ENCODE measurements around the gene DECR2. TPM values are rescaled to one million over a fixed set of nuclear protein-coding genes. Genes with fewer than 3 reads are reported as not detected.

The DECR2 gene
- total and polyA plus RNA-seq, 2 of the 4 experiments (the other 2 are of a cell fraction), result 3.9 to 26.7 TPM

- H4K5ac ChIP-seq (ENCODE audit: low read depth, low read length), result 0 out of 2 replicates have a peak within 1 kb of the TSS, but pooled peaks have one; percentile 3
- DNase-seq (no peak), ATAC-seq (ENCODE audit: low read depth) (peak; percentile 30)
- in situ Hi-C loops (cut with MboI; ENCODE audit: low sequenced_read_pairs), result loop anchor here (10.0 kb wide), 1 partner anchor 248 kb away; the partner anchor contains the start of genes MCRIP2 and WDR90
- TF ChIP-seq BHLHE40 (IDR thresholded peaks at IDR 0.05; ENCODE audit: low read depth, low read length), result peak; percentile 45; the same call in 1 of the 2 replicates
- TF ChIP-seq CEBPB (IDR thresholded peaks at IDR 0.05; ENCODE audit: low read depth, low read length), result no peak
- H4K8ac ChIP-seq (ENCODE audit: low read depth in 2 of 2, low read length in 2 of 2), result peak within 1 kb of the TSS; percentile 58 to 68; a peak in 3 of 4 replicates
- peak within 1 kb of the TSS; percentile 72 for H3K4me2 ChIP-seq (ENCODE audit: low read depth, low read length)
- intact Hi-C loops (cut with micrococcal nuclease), result loop anchor here (2.0 to 10.0 kb wide), 2 partner anchors 88 to 192 kb away; no protein-coding TSS in a partner anchor
- H3K9me3 ChIP-seq (ENCODE audit: control insufficient read depth, insufficient read depth, low read length), result no peaks in the 10 kb centered on the region; the same call in 1 of the 2 replicates
- H3K4me3 ChIP-seq (ENCODE audit: insufficient read depth, low read depth, low read length), result peak within 1 kb of the TSS; percentile 70
- peaks cover 4 to 35% of the 10 kb centered on the region in 2 experiments; a peak in 3 of 4 replicates for H3K79me1 ChIP-seq (ENCODE audit: low read depth in 1 of 2, low read length in 2 of 2)
- peak within 1 kb of the TSS; percentile 67; the same call in 1 of the 2 replicates for H2AK5ac ChIP-seq (ENCODE audit: low read depth, low read length)
- peak within 1 kb of the TSS; percentile 55 for H3K4ac ChIP-seq (ENCODE audit: low read depth, low read length)
- H2BK5ac ChIP-seq (ENCODE audit: low read depth, low read length, poor library complexity, severe bottlenecking), result peak within 1 kb of the TSS; percentile 43
- H4K20me1 ChIP-seq (ENCODE audit: insufficient read depth, low read length), result peaks cover 15% of the 10 kb centered on the region; the same call in 1 of the 2 replicates
- H2BK120ac ChIP-seq (ENCODE audit: low read depth, low read length), result no peak within 1 kb of the TSS
- no peak within 1 kb of the TSS for H2BK15ac ChIP-seq (ENCODE audit: low read depth, low read length)
- ChIA-PET CTCF (no interaction called here), POLR2A (ENCODE audit: unreplicated experiment) (no interaction called here)
- BruUV-seq (replicated peaks), result no TSS peak
- H3K27me3 ChIP-seq (ENCODE audit: control insufficient read depth, insufficient read depth, low read length), result no peaks in the 10 kb centered on the region
- peaks cover 19% of the 10 kb centered on the region for H3K36me3 ChIP-seq (ENCODE audit: control insufficient read depth, insufficient read depth, low read length)
- no peak within 1 kb of the TSS for H3K18ac ChIP-seq (ENCODE audit: low read depth, low read length)
- no peak within 1 kb of the TSS for H2BK20ac ChIP-seq (ENCODE audit: low read depth, low read length)
- H3K4me1 ChIP-seq (ENCODE audit: control insufficient read depth, insufficient read depth, low read length), result peaks cover 4% of the 10 kb centered on the region
- dilution Hi-C loops (cut with HindIII; ENCODE audit: low sequenced_read_pairs, unreplicated experiment), result no loop called here
- H2AK9ac ChIP-seq (replicated peaks; ENCODE audit: low read depth, low read length, poor library complexity), result peak within 1 kb of the TSS; percentile 85
- 0 out of 2 replicates have a peak, but pooled peaks cover 7% of the 10 kb centered on the region for H3K9me1 ChIP-seq (ENCODE audit: insufficient read depth, low read length)
- 0 out of 2 replicates have a peak within 1 kb of the TSS, but pooled peaks have one; percentile 65 for H3K23ac ChIP-seq (ENCODE audit: low read depth, low read length)
- H2AFZ ChIP-seq (replicated peaks; ENCODE audit: low read length, poor library complexity), result peak within 1 kb of the TSS; percentile 87
- H3K56ac ChIP-seq (ENCODE audit: extremely low read depth, insufficient read depth, low read length), result no peak within 1 kb of the TSS
- H3K27ac ChIP-seq (ENCODE audit: insufficient read depth, low read length), result peak within 1 kb of the TSS; percentile 51
- H4K91ac ChIP-seq (ENCODE audit: insufficient read depth, low read depth, low read length), result no peak within 1 kb of the TSS; the same call in 1 of the 2 replicates
- peak within 1 kb of the TSS; percentile 73; the same call in 1 of the 2 replicates for H3K14ac ChIP-seq (replicated peaks; ENCODE audit: low read depth, low read length)
- 1% methylated on average over 29 of the region's 75 CpGs; no CpG with 5 or more reads in 1 of the 2 experiments for WGBS, 2 experiments (ENCODE audit: extremely low coverage in 2 of 2, insufficient read length in 1 of 2)
- peak within 1 kb of the TSS; percentile 63 for H3K9ac ChIP-seq (ENCODE audit: low read depth, low read length)
Measured at GRCh38 chr16:397135-397661, 4.5 kb upstream of the DECR2 start, which contains the start of gene NME4. NME4 (plus strand) TSS chr16:397199; CDS start chr16:397223, 24 bp downstream.

Data from IMR-90 (cell line).